ENCODE measurements around the gene EIPR1. TPM values are rescaled to one million over a fixed set of nuclear protein-coding genes. Genes with fewer than 3 reads are reported as not detected.
A peak's percentile ranks its signal among the peaks of the same experiment; 100 is the strongest.

EIPR1 gene
- total and polyA plus RNA-seq, 2 of the 13 experiments (the other 11 are each of a cell fraction or from before 2014, with no cell fraction given) = 70.0 to 96.3 TPM

- TF ChIP-seq ZFP91 (CRISPR knock-in tag; IDR thresholded peaks at IDR 0.05; ENCODE audit: borderline replicate concordance) = no peak
- TF ChIP-seq TCF7L2 (IDR thresholded peaks at IDR 0.05; ENCODE audit: low read depth, low read length) = no peak
- TF ChIP-seq BORCS8-MEF2B (CRISPR knock-in tag; IDR thresholded peaks at IDR 0.05) = peak; percentile 82
- 0 out of 2 replicates have a peak, but pooled peaks have one; percentile 18 for TF ChIP-seq ZNF3 (CRISPR knock-in tag; IDR thresholded peaks at IDR 0.05)
- peak; percentile 13; the same call in 1 of the 2 replicates for TF ChIP-seq THRA (CRISPR knock-in tag; IDR thresholded peaks at IDR 0.05; ENCODE audit: borderline replicate concordance)
- peak; percentile 74 for TF ChIP-seq RBM22 (optimal IDR thresholded peaks at IDR 0.05; ENCODE audit: low read length)
- TF ChIP-seq FOXK1 (CRISPR knock-in tag; IDR thresholded peaks at IDR 0.05; ENCODE audit: borderline replicate concordance, low read depth) = no peak
- TF ChIP-seq PHF5A (CRISPR knock-in tag; IDR thresholded peaks at IDR 0.05; ENCODE audit: low read depth, unreplicated experiment) = no peak
- peak; percentile 47; the same call in 1 of the 2 replicates for TF ChIP-seq ZNF350 (CRISPR knock-in tag; IDR thresholded peaks at IDR 0.05; ENCODE audit: borderline replicate concordance, low read depth)
- peak in 1 of 2 experiments; percentile 59; a peak in 1 of 4 replicates for TF ChIP-seq EP300 (IDR thresholded peaks at IDR 0.05; ENCODE audit: low read depth in 2 of 2, low read length in 2 of 2)
- no peak for TF ChIP-seq EP300 (CRISPR knock-in tag; IDR thresholded peaks at IDR 0.05; ENCODE audit: borderline replicate concordance)
- peak; percentile 47; the same call in 1 of the 2 replicates for TF ChIP-seq ZNF768 (CRISPR knock-in tag; IDR thresholded peaks at IDR 0.05)
- TF ChIP-seq ZMAT3 (CRISPR knock-in tag; conservative IDR thresholded peaks at IDR 0.05) = peak; percentile 87; the same call in 1 of the 2 replicates
- TF ChIP-seq HOXA3 (CRISPR knock-in tag; IDR thresholded peaks at IDR 0.05) = peak; percentile 32; the same call in 1 of the 2 replicates
- TF ChIP-seq RCOR2 (CRISPR knock-in tag; IDR thresholded peaks at IDR 0.05) = 0 out of 2 replicates have a peak, but pooled peaks have one; percentile 19
- no peak for TF ChIP-seq DBP (CRISPR knock-in tag; IDR thresholded peaks at IDR 0.05; ENCODE audit: not compliant biosample characterization)
- TF ChIP-seq ZBTB34 (CRISPR knock-in tag; IDR thresholded peaks at IDR 0.05) = no peak
- TF ChIP-seq ZSCAN31 (CRISPR knock-in tag; IDR thresholded peaks at IDR 0.05; ENCODE audit: low read depth) = peak; percentile 44; the same call in 1 of the 2 replicates
- 0 out of 2 replicates have a peak, but pooled peaks have one; percentile 20 for TF ChIP-seq ZNF232 (CRISPR knock-in tag; IDR thresholded peaks at IDR 0.05; ENCODE audit: borderline replicate concordance)
- peak; percentile 48; the same call in 1 of the 2 replicates for TF ChIP-seq GATAD2A (CRISPR knock-in tag; IDR thresholded peaks at IDR 0.05)
- peak; percentile 54 for TF ChIP-seq NFYC (CRISPR knock-in tag; IDR thresholded peaks at IDR 0.05)
- TF ChIP-seq FOSL2 (CRISPR knock-in tag; IDR thresholded peaks at IDR 0.05) = peak; percentile 51
- TF ChIP-seq ZNF354B (CRISPR knock-in tag; IDR thresholded peaks at IDR 0.05) = 0 out of 2 replicates have a peak, but pooled peaks have one; percentile 48
- TF ChIP-seq SOX13 (IDR thresholded peaks at IDR 0.05) = no peak
- peak in 1 of 2 experiments; percentile 69; a peak in 2 of 4 replicates for TF ChIP-seq SOX13 (CRISPR knock-in tag; conservative IDR thresholded peaks at IDR 0.05 in 1 of 2, IDR thresholded peaks at IDR 0.05 in 1 of 2)
- TF ChIP-seq ZNF781 (CRISPR knock-in tag; IDR thresholded peaks at IDR 0.05; ENCODE audit: borderline replicate concordance, not compliant biosample characterization) = peak; percentile 78
- TF ChIP-seq TOE1 (CRISPR knock-in tag; IDR thresholded peaks at IDR 0.05) = no peak
These were observed 9.3 kb downstream of the EIPR1 start (continued) for GRCh38 chr2:3368261-3368722.

Measured in HepG2 (cell line).